Measurements from ENCODE around the gene TMEM255B. TPM values are rescaled to one million over a fixed set of nuclear protein-coding genes. Genes with fewer than 3 reads are reported as not detected.

Gene TMEM255B
- total RNA-seq, 1 experiment from 2014 or later = 2.8 TPM

- no peak overlapping the region for H3K56ac ChIP-seq (ENCODE audit: insufficient read length, low read depth, low read length)
Observed at GRCh38 chr13:113728571-113729054, 30.4 kb upstream of the TMEM255B start.

More at GRCh38 chr13:113728571-113729054, 30.4 kb upstream of the TMEM255B start:
- Mint-ChIP-seq H3K9me3 (peaks cover 5 to 9% of the 10 kb centered on the region in 2 experiments; a peak in 3 of 5 replicates), H3K27ac (no peak overlapping the region; a peak in 1 of 7 replicates), H3K4me3 (no peak overlapping the region), H3K27me3 (ENCODE audit: low read depth) (no peaks in the 10 kb centered on the region; the same call in 1 of the 2 replicates), H3K36me3 (ENCODE audit: insufficient read depth in 1 of 3, low read depth in 3 of 3) (peaks cover 0 to 3% (median 0%) of the 10 kb centered on the region in 3 experiments; a peak in 1 of 7 replicates), H3K4me1 (peaks cover 10 to 11% of the 10 kb centered on the region in 2 experiments)
- Histone ChIP-seq H3K27ac (ENCODE audit: insufficient read length, low read depth, low read length) (no peak overlapping the region), H3K4ac (ENCODE audit: low read depth, low read length) (no peak overlapping the region), H3K79me2 (ENCODE audit: insufficient read depth, low read length) (no peaks in the 10 kb centered on the region), H3K4me2 (ENCODE audit: insufficient read depth, insufficient read length, low read length) (no peak overlapping the region), H2BK20ac (ENCODE audit: low read depth, low read length, poor library complexity, severe bottlenecking) (no peak overlapping the region), H2BK15ac (ENCODE audit: low read depth, low read length) (no peak overlapping the region), H3K18ac (ENCODE audit: insufficient read length, low read depth, low read length) (no peak overlapping the region), H3K23ac (ENCODE audit: insufficient read length, low read depth, low read length) (no peak overlapping the region), H4K5ac (ENCODE audit: insufficient read length, low read depth, low read length) (no peak overlapping the region), H2AK5ac (ENCODE audit: insufficient read length, low read length) (no peak overlapping the region), H3K9ac (ENCODE audit: extremely low read depth, insufficient read length, low read length) (no peak overlapping the region), H3K4me1 (ENCODE audit: insufficient read depth, low read length) (no peaks in the 10 kb centered on the region), H3K9me3 (ENCODE audit: control insufficient read depth, low read depth, low read length) (no peaks in the 10 kb centered on the region), H2BK12ac (ENCODE audit: insufficient read length, low read depth, low read length) (no peak overlapping the region), H3K23me2 (ENCODE audit: insufficient read length, low read depth, low read length, poor library complexity, severe bottlenecking) (peaks cover 5% of the 10 kb centered on the region), H2BK5ac (ENCODE audit: insufficient read length, low read length) (no peak overlapping the region), H3K79me1 (ENCODE audit: insufficient read depth, low read depth, low read length, poor library complexity, severe bottlenecking) (no peaks in the 10 kb centered on the region), H2AFZ (ENCODE audit: low read length) (no peak overlapping the region), H4K91ac (ENCODE audit: insufficient read length, low read depth, low read length) (no peak overlapping the region), H4K20me1 (ENCODE audit: control insufficient read depth, insufficient read depth, insufficient read length) (no peaks in the 10 kb centered on the region), H3K14ac (ENCODE audit: insufficient read depth, low read length) (no peak overlapping the region), H3T11ph (ENCODE audit: low read length) (no peak overlapping the region), H3K27me3 (ENCODE audit: insufficient read depth, low read length) (no peaks in the 10 kb centered on the region), H4K8ac (replicated peaks; ENCODE audit: insufficient read length, low read depth, low read length) (no peak overlapping the region), H2BK120ac (ENCODE audit: low read depth, low read length, poor library complexity, severe bottlenecking) (no peak overlapping the region)
- DNase-seq = no peak
- no CpG with 5 or more reads among the region's 16 CpGs for WGBS (ENCODE audit: extremely low coverage, insufficient read length, low lambda C conversion rate)
- TF ChIP-seq CTCF (conservative IDR thresholded peaks at IDR 0.05) = no peak

All from H9 (cell line).